T-helper 1 cell treated with Interleukin-12 subunit alpha and Interleukin-12 subunit beta and Interleukin-4 antibody, amounts not matched to agents 30 ng/mL and 1 ng/mL, for 36 hours (primary cell): Measurements from ENCODE around the gene IQCE. TPM values are rescaled to one million over a fixed set of nuclear protein-coding genes. Genes with fewer than 3 reads are reported as not detected.

Experiments used
- intact Hi-C: fragments of 100-400 bp; cut with micrococcal nuclease; formaldehyde crosslinking; loops from one replicate; pipeline ENCODE4 v1.15.1; 2024
- total RNA-seq: library from RNA; stranded (reverse); gene quantifications from 2 replicates; pipeline ENCODE4 v1.2.3, GENCODE V29; 2022

The IQCE gene
- 12.1 and 14.9 TPM in 2 replicates for total RNA-seq

- intact Hi-C loops: loop anchor here (1.0 to 5.0 kb wide), 6 partner anchors 73 to 1831 kb away; partner anchors contain the start of genes DNAAF5, GRIFIN, MAD1L1 and PRKAR1B
Observed at GRCh38 chr7:2558629-2559282, at the start of gene IQCE. Gene IQCE (plus strand): TSS chr7:2558979. CDS start chr7:2559182, 203 bp downstream.

GRCh38 chr7:2509298-2509906, 49.4 kb upstream of the IQCE start:
- intact Hi-C loops: no loop called here

- intact Hi-C loops: loop anchor here (2.0 kb wide), 1 partner anchor 103 kb away; no protein-coding TSS in a partner anchor
Observed at GRCh38 chr7:2510130-2510776, 48.5 kb upstream of the IQCE start.

GRCh38 chr7:2510909-2511768, 47.6 kb upstream of the IQCE start:
- intact Hi-C loops: loop anchor here (2.0 kb wide), 1 partner anchor 104 kb away; no protein-coding TSS in a partner anchor

- intact Hi-C loops: loop anchor here (2.0 kb wide), 1 partner anchor 105 kb away; no protein-coding TSS in a partner anchor
Observed at GRCh38 chr7:2511769-2512168, 47.0 kb upstream of the IQCE start.

GRCh38 chr7:2512179-2512661, 46.6 kb upstream of the IQCE start:
- intact Hi-C loops: no loop called here

GRCh38 chr7:2512713-2513112, 46.1 kb upstream of the IQCE start:
- intact Hi-C loops: no loop called here

- intact Hi-C loops: no loop called here
Observed at GRCh38 chr7:2513702-2514101, 45.1 kb upstream of the IQCE start.

- intact Hi-C loops: no loop called here
Observed at GRCh38 chr7:2514473-2515423, 44.0 kb upstream of the IQCE start.

GRCh38 chr7:2515424-2516193, 43.2 kb upstream of the IQCE start:
- intact Hi-C loops: no loop called here

- intact Hi-C loops: no loop called here
Observed at GRCh38 chr7:2516194-2516555, 42.6 kb upstream of the IQCE start.

GRCh38 chr7:2517026-2517425, 41.8 kb upstream of the IQCE start:
- intact Hi-C loops: no loop called here

GRCh38 chr7:2517678-2518507, 40.9 kb upstream of the IQCE start:
- intact Hi-C loops: no loop called here

GRCh38 chr7:2518737-2519118, 40.1 kb upstream of the IQCE start:
- intact Hi-C loops: loop anchor here (1.0 kb wide), 4 partner anchors 10 to 113 kb away; partner anchors contain the start of genes BRAT1 and TTYH3

- intact Hi-C loops: loop anchor here (1.0 kb wide), 4 partner anchors 11 to 113 kb away; partner anchors contain the start of genes BRAT1 and TTYH3
Observed at GRCh38 chr7:2519119-2519930, 39.5 kb upstream of the IQCE start, which contains the start of gene LFNG. Gene LFNG (plus strand): TSS chr7:2519774. CDS start chr7:2519862, 88 bp downstream.

GRCh38 chr7:2520131-2520760, 38.5 kb upstream of the IQCE start:
- intact Hi-C loops: loop anchor here (10.0 kb wide), 2 partner anchors 275 to 575 kb away; partner anchors contain the start of genes MRM2 and NUDT1
